OCI-LY3 (cell line): ENCODE results near the gene STK32B.

Experiments
- EZH2phosphoT487 ChIP-seq: fragments of 200-600 bp; shearing (Covaris generic); IDR thresholded peaks from 2 replicates; pipeline ENCODE4 v1.6.1; 2018; ENCODE audit warnings: antibody characterized with exemption, mixed run types, low read depth
- TF ChIP-seq, protein P1 (sequence below): fragments of 200-600, 300-600 bp; sonication (generic); IDR thresholded peaks from 2 replicates; pipeline ENCODE4 v1.5.1; 2014; ENCODE audit warnings: antibody characterized with exemption, low read length, low read depth

DNA sequence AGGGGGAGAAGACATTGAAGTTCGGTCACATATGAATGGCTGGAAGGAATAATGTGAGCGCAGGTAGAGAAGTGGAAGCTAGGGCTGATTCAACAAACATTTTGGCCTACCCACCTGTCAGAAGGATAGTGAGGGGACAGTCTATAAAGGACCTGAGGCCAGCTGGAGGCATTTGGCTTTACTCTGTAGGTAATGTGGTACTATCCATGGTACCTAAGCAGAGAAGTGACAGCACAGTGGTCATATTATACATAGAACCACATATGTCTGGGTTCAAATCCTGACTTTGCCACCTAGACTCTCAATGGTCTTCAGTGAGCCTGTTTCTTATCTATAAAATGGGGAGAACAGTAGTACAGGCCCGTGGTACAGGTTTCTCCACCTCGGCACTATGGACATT, 400.0 kb downstream of the STK32B start:
- TF ChIP-seq, protein P1, sequence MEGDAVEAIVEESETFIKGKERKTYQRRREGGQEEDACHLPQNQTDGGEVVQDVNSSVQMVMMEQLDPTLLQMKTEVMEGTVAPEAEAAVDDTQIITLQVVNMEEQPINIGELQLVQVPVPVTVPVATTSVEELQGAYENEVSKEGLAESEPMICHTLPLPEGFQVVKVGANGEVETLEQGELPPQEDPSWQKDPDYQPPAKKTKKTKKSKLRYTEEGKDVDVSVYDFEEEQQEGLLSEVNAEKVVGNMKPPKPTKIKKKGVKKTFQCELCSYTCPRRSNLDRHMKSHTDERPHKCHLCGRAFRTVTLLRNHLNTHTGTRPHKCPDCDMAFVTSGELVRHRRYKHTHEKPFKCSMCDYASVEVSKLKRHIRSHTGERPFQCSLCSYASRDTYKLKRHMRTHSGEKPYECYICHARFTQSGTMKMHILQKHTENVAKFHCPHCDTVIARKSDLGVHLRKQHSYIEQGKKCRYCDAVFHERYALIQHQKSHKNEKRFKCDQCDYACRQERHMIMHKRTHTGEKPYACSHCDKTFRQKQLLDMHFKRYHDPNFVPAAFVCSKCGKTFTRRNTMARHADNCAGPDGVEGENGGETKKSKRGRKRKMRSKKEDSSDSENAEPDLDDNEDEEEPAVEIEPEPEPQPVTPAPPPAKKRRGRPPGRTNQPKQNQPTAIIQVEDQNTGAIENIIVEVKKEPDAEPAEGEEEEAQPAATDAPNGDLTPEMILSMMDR, result no peak
- no peak for TF ChIP-seq EZH2phosphoT487
